ENCODE data around the gene SEPTIN11.
"Not testable (repeated sequence)": the region's sequence is repeated elsewhere in the genome, so short reads cannot be mapped to it uniquely, and the experiment has no call there.

The SEPTIN11 gene

DNA sequence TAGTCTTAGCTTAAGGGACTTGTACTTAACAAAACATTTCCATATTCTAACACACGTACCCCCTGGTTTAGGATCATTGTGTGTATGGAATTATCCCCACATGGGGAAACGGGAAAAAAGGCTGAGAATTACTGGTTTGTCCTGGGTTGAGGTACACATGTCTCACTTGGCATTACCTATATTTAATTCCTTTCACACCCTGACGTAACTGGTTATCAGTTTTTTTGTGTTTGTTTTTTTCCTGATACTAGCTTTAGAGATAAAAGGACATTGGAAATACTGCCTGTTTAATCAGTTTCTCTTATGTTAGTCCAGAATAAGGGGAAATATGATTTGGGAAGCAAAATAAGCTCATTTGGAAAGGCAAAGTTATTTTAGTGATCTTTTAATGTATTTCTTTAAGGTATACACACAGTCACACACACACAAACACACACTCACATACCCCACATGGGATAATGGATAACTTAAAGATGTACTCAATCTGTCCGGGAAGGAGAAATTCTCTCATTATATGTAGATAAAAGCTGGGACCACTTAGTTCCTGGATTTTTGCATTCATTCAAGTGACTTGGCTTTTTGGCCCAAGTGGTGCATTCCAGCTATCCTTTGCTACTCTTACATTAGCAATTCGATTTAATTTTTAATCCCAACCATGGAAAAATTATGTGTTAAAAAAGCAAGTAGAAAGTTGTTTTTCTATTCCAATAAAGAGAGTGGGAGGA is 13.0 kb downstream of the SEPTIN11 start:
- ATAC-seq: no peak
- no peak for TF ChIP-seq ARNTL (CRISPR knock-in tag; IDR thresholded peaks at IDR 0.05; ENCODE audit: borderline replicate concordance, low read depth)
- TF ChIP-seq ZFP30 (CRISPR knock-in tag; IDR thresholded peaks at IDR 0.05): no peak
- TF ChIP-seq, protein P1, sequence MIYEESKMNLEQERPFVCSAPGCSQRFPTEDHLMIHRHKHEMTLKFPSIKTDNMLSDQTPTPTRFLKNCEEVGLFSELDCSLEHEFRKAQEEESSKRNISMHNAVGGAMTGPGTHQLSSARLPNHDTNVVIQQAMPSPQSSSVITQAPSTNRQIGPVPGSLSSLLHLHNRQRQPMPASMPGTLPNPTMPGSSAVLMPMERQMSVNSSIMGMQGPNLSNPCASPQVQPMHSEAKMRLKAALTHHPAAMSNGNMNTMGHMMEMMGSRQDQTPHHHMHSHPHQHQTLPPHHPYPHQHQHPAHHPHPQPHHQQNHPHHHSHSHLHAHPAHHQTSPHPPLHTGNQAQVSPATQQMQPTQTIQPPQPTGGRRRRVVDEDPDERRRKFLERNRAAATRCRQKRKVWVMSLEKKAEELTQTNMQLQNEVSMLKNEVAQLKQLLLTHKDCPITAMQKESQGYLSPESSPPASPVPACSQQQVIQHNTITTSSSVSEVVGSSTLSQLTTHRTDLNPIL (CRISPR knock-in tag; IDR thresholded peaks at IDR 0.05; ENCODE audit: low read depth): no peak
- TF ChIP-seq ZNF8 (CRISPR knock-in tag; IDR thresholded peaks at IDR 0.05): no peak
- no peak for TF ChIP-seq OSR1 (CRISPR knock-in tag; IDR thresholded peaks at IDR 0.05)
- no peak for TF ChIP-seq ISL1 (CRISPR knock-in tag; IDR thresholded peaks at IDR 0.05)
- TF ChIP-seq RARB (CRISPR knock-in tag; IDR thresholded peaks at IDR 0.05): no peak
- no peak for TF ChIP-seq GLIS3 (CRISPR knock-in tag; IDR thresholded peaks at IDR 0.05)
- no peak for TF ChIP-seq PPARA (CRISPR knock-in tag; IDR thresholded peaks at IDR 0.05; ENCODE audit: borderline replicate concordance)
- no peak for TF ChIP-seq ZNF565 (CRISPR knock-in tag; conservative IDR thresholded peaks at IDR 0.05; ENCODE audit: low read depth)
- TF ChIP-seq BACH2 (CRISPR knock-in tag; IDR thresholded peaks at IDR 0.05; ENCODE audit: borderline replicate concordance): no peak
- TF ChIP-seq, protein P2, sequence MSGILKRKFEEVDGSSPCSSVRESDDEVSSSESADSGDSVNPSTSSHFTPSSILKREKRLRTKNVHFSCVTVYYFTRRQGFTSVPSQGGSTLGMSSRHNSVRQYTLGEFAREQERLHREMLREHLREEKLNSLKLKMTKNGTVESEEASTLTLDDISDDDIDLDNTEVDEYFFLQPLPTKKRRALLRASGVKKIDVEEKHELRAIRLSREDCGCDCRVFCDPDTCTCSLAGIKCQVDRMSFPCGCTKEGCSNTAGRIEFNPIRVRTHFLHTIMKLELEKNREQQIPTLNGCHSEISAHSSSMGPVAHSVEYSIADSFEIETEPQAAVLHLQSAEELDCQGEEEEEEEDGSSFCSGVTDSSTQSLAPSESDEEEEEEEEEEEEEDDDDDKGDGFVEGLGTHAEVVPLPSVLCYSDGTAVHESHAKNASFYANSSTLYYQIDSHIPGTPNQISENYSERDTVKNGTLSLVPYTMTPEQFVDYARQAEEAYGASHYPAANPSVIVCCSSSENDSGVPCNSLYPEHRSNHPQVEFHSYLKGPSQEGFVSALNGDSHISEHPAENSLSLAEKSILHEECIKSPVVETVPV (CRISPR knock-in tag; IDR thresholded peaks at IDR 0.05): no peak
- TF ChIP-seq, protein P3, sequence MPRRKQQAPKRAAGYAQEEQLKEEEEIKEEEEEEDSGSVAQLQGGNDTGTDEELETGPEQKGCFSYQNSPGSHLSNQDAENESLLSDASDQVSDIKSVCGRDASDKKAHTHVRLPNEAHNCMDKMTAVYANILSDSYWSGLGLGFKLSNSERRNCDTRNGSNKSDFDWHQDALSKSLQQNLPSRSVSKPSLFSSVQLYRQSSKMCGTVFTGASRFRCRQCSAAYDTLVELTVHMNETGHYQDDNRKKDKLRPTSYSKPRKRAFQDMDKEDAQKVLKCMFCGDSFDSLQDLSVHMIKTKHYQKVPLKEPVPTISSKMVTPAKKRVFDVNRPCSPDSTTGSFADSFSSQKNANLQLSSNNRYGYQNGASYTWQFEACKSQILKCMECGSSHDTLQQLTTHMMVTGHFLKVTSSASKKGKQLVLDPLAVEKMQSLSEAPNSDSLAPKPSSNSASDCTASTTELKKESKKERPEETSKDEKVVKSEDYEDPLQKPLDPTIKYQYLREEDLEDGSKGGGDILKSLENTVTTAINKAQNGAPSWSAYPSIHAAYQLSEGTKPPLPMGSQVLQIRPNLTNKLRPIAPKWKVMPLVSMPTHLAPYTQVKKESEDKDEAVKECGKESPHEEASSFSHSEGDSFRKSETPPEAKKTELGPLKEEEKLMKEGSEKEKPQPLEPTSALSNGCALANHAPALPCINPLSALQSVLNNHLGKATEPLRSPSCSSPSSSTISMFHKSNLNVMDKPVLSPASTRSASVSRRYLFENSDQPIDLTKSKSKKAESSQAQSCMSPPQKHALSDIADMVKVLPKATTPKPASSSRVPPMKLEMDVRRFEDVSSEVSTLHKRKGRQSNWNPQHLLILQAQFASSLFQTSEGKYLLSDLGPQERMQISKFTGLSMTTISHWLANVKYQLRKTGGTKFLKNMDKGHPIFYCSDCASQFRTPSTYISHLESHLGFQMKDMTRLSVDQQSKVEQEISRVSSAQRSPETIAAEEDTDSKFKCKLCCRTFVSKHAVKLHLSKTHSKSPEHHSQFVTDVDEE (CRISPR knock-in tag; IDR thresholded peaks at IDR 0.05): no peak
- no peak for TF ChIP-seq ESRRG (CRISPR knock-in tag; IDR thresholded peaks at IDR 0.05)
- TF ChIP-seq ZFP3 (CRISPR knock-in tag; IDR thresholded peaks at IDR 0.05): no peak
- no peak for TF ChIP-seq ZC3H10 (CRISPR knock-in tag; IDR thresholded peaks at IDR 0.05)
- no peak for TF ChIP-seq TOX (CRISPR knock-in tag; IDR thresholded peaks at IDR 0.05; ENCODE audit: borderline replicate concordance)
- no peak for TF ChIP-seq TCF4 (CRISPR knock-in tag; IDR thresholded peaks at IDR 0.05; ENCODE audit: borderline replicate concordance)
- no peak for TF ChIP-seq CSDC2 (CRISPR knock-in tag; IDR thresholded peaks at IDR 0.05)

DNA sequence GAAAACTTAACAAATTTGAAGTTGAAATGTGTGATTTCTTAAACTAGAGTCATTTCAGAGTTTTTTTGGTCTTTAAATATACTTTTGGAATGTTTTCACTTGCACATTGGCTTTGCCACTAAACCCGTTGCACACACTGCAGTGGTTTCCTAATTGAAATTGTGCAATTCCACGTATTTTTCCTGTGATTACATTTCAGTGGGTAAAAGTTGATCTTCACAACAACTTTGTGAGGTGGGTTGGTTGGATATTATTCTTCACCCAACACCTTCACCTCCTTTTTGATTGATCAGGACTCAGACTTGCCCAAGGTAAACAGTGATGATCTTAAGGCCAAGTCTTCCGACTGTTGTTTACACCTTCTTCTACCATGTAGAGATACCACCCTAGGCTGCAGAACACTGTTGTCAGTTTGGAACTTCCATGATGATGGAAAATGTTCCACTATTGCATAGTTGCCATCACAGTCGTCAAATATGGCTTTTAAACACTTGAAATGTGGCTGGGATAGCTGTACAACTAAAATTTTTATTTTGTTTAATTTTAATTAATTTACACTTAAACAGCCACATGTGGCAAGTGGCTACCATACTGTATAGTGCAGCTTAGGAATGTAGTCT is 13.7 kb downstream of the SEPTIN11 start:
- TF ChIP-seq BACH2 (CRISPR knock-in tag; IDR thresholded peaks at IDR 0.05; ENCODE audit: borderline replicate concordance): no peak
- TF ChIP-seq CSDC2 (CRISPR knock-in tag; IDR thresholded peaks at IDR 0.05): no peak
- no peak for TF ChIP-seq TOX (CRISPR knock-in tag; IDR thresholded peaks at IDR 0.05; ENCODE audit: borderline replicate concordance)
- no peak for TF ChIP-seq RARB (CRISPR knock-in tag; IDR thresholded peaks at IDR 0.05)
- TF ChIP-seq, protein P1 (CRISPR knock-in tag; IDR thresholded peaks at IDR 0.05; ENCODE audit: low read depth): no peak
- no peak for TF ChIP-seq ZFP30 (CRISPR knock-in tag; IDR thresholded peaks at IDR 0.05)
- TF ChIP-seq ZNF8 (CRISPR knock-in tag; IDR thresholded peaks at IDR 0.05): no peak
- TF ChIP-seq OSR1 (CRISPR knock-in tag; IDR thresholded peaks at IDR 0.05): no peak
- no peak for TF ChIP-seq GLIS3 (CRISPR knock-in tag; IDR thresholded peaks at IDR 0.05)

DNA sequence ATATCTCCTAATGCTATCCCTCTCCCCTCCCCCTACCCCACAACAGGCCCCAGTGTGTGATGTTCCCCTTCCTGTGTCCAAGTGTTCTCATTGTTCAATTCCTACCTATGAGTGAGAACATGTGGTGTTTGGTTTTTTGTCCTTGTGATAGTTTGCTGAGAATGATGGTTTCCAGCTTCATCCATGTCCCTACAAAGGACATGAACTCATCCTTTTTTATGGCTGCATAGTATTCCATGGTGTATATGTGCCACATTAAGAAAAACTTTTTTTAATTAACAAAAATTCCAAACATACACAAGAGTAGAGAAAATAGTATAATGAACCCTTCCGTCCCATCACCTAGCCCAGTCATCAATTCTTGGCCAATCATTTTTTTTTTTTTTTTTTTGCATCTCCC is 14.4 kb downstream of the SEPTIN11 start:
- ATAC-seq: not testable (repeated sequence)

More for the DNA sequence above, 13.7 kb downstream of the SEPTIN11 start:
- ATAC-seq: no peak

DNA sequence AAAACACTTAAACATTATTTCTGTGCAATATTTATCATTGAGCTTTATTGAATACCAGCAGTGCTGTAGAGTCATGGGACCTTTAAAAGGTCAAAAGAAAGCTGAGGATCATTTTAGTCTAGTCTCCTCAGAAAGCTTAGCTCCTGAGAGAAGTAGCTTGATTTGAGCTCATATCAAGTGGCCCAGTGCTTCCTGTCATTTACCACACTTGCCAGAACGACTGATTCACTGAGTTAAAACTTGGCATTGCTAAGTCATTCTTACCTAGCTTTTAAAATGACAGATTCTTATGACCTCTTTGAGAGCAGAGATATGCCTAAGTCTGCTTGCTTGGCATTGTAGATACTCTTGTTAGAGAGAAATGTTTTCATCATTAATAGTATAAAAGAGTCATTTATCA is 15.2 kb downstream of the SEPTIN11 start:
- ATAC-seq: no peak
- TF ChIP-seq, protein P4, sequence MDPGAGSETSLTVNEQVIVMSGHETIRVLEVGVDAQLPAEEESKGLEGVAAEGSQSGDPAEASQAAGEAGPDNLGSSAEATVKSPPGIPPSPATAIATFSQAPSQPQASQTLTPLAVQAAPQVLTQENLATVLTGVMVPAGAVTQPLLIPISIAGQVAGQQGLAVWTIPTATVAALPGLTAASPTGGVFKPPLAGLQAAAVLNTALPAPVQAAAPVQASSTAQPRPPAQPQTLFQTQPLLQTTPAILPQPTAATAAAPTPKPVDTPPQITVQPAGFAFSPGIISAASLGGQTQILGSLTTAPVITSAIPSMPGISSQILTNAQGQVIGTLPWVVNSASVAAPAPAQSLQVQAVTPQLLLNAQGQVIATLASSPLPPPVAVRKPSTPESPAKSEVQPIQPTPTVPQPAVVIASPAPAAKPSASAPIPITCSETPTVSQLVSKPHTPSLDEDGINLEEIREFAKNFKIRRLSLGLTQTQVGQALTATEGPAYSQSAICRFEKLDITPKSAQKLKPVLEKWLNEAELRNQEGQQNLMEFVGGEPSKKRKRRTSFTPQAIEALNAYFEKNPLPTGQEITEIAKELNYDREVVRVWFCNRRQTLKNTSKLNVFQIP (CRISPR knock-in tag; IDR thresholded peaks at IDR 0.05; ENCODE audit: borderline replicate concordance, low read depth): no peak
- TF ChIP-seq ZC3H10 (CRISPR knock-in tag; IDR thresholded peaks at IDR 0.05): no peak
- TF ChIP-seq CSDC2 (CRISPR knock-in tag; IDR thresholded peaks at IDR 0.05): no peak
- TF ChIP-seq ZNF70 (CRISPR knock-in tag; IDR thresholded peaks at IDR 0.05): no peak
- no peak for TF ChIP-seq ZFP30 (CRISPR knock-in tag; IDR thresholded peaks at IDR 0.05)
- no peak for TF ChIP-seq OSR1 (CRISPR knock-in tag; IDR thresholded peaks at IDR 0.05)
- no peak for TF ChIP-seq ESRRG (CRISPR knock-in tag; IDR thresholded peaks at IDR 0.05)
- no peak for TF ChIP-seq ZNF565 (CRISPR knock-in tag; conservative IDR thresholded peaks at IDR 0.05; ENCODE audit: low read depth)
- TF ChIP-seq, protein P1 (CRISPR knock-in tag; IDR thresholded peaks at IDR 0.05; ENCODE audit: low read depth): no peak
- no peak for TF ChIP-seq SNAI2 (CRISPR knock-in tag; IDR thresholded peaks at IDR 0.05)
- no peak for TF ChIP-seq PPARA (CRISPR knock-in tag; IDR thresholded peaks at IDR 0.05; ENCODE audit: borderline replicate concordance)
- no peak for TF ChIP-seq RARB (CRISPR knock-in tag; IDR thresholded peaks at IDR 0.05)
- TF ChIP-seq ISL1 (CRISPR knock-in tag; IDR thresholded peaks at IDR 0.05): no peak
- no peak for TF ChIP-seq TCF4 (CRISPR knock-in tag; IDR thresholded peaks at IDR 0.05; ENCODE audit: borderline replicate concordance)
- no peak for TF ChIP-seq TOX (CRISPR knock-in tag; IDR thresholded peaks at IDR 0.05; ENCODE audit: borderline replicate concordance)
- no peak for TF ChIP-seq ZNF8 (CRISPR knock-in tag; IDR thresholded peaks at IDR 0.05)
- no peak for TF ChIP-seq ARNTL (CRISPR knock-in tag; IDR thresholded peaks at IDR 0.05; ENCODE audit: borderline replicate concordance, low read depth)
- TF ChIP-seq BACH2 (CRISPR knock-in tag; IDR thresholded peaks at IDR 0.05; ENCODE audit: borderline replicate concordance): no peak
